CD4-positive, alpha-beta T cell treated with Interleukin-21 for 1 hour (primary cell): ENCODE data around the gene POLR3G.

Source experiments
- DNase-seq: peaks from one replicate; pipeline ENCODE4 v3.0.0-alpha.2; 2020

Gene POLR3G

GRCh38 chr5:90554358-90555006 lies 79.8 kb downstream of the POLR3G start:
- DNase-seq, result no peak

- DNase-seq, result no peak
Measured at GRCh38 chr5:90555666-90556065, 81.0 kb downstream of the POLR3G start.

GRCh38 chr5:90557391-90557790 lies 82.7 kb downstream of the POLR3G start:
- DNase-seq, result no peak

- no peak for DNase-seq
Measured at GRCh38 chr5:90557871-90558270, 83.2 kb downstream of the POLR3G start.

GRCh38 chr5:90558344-90559192 lies 83.9 kb downstream of the POLR3G start, which contains the start of gene ADGRV1:
Gene ADGRV1, plus strand, starts transcription at chr5:90558797. Its CDS starts 99 bp downstream, at chr5:90558896.
- no peak for DNase-seq

GRCh38 chr5:90560771-90561170 lies 86.1 kb downstream of the POLR3G start:
- DNase-seq, result no peak

GRCh38 chr5:90561766-90562165 lies 87.1 kb downstream of the POLR3G start:
- no peak for DNase-seq

GRCh38 chr5:90562341-90562740 lies 87.7 kb downstream of the POLR3G start:
- DNase-seq, result no peak

- DNase-seq, result no peak
Measured at GRCh38 chr5:90563108-90563507, 88.4 kb downstream of the POLR3G start.
